ENCODE results near the gene DDX28.
A peak's percentile ranks its signal among the peaks of the same experiment; 100 is the strongest.
"Not testable (repeated sequence)": the region's sequence is repeated elsewhere in the genome, so short reads cannot be mapped to it uniquely, and the experiment has no call there.

Gene DDX28

DNA sequence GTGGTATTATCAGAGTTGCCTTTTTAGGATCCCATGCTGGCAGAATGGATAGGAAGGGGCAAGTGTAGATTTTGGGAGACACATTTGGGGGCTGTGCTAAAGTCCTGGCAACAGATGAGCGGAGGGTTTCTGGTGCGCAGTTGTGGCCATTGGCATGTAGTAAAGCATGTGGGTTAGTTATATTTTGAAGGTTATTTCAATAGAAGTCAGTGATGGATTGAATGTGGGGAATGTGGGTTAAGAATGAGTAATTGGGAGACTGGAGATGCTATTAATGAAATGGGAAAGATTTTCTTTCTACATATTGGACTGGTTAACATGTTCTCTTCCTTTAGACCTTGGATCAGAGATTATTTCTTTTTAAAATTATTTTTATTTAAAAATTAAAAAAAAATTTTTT, 10.1 kb upstream of the DDX28 start:
- no peak for DNase-seq (ENCODE audit: extremely low read depth, insufficient read length)
- Histone ChIP-seq H3K4me3 (replicated peaks; ENCODE audit: low read depth, low read length) (no peak overlapping the region), H3K27me3 (replicated peaks; ENCODE audit: control insufficient read depth, insufficient read depth, low read length) (no peaks in the 10 kb centered on the region), H3K36me3 (ENCODE audit: control insufficient read depth, insufficient read depth, low read length) (peaks cover 5% of the 10 kb centered on the region)
- TF ChIP-seq, protein P1, sequence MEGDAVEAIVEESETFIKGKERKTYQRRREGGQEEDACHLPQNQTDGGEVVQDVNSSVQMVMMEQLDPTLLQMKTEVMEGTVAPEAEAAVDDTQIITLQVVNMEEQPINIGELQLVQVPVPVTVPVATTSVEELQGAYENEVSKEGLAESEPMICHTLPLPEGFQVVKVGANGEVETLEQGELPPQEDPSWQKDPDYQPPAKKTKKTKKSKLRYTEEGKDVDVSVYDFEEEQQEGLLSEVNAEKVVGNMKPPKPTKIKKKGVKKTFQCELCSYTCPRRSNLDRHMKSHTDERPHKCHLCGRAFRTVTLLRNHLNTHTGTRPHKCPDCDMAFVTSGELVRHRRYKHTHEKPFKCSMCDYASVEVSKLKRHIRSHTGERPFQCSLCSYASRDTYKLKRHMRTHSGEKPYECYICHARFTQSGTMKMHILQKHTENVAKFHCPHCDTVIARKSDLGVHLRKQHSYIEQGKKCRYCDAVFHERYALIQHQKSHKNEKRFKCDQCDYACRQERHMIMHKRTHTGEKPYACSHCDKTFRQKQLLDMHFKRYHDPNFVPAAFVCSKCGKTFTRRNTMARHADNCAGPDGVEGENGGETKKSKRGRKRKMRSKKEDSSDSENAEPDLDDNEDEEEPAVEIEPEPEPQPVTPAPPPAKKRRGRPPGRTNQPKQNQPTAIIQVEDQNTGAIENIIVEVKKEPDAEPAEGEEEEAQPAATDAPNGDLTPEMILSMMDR (IDR thresholded peaks at IDR 0.05; ENCODE audit: insufficient read depth, low read length, poor library complexity, severe bottlenecking): no peak

DNA sequence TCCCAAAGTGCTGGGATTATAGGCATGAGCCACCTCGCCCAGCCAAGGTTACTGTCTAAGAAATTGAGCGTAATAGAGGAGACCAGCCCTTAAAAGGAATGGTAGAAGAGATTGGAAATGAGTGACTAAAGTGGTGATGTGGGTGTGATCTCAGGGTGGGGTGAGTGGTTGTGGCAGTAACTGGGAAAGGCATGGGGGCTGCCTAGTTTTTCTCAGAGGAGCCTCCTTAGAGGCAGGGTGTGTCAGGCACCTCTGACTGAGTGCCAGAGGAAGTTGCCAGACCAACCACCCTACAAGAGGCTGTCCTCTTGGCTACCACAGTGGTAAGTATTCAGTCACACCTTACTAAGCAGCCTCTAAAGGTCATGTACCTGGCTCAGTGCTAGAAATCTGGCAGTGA, 8.9 kb upstream of the DDX28 start:
- TF ChIP-seq, protein P1 (IDR thresholded peaks at IDR 0.05; ENCODE audit: insufficient read depth, low read length, poor library complexity, severe bottlenecking): no peak
- DNase-seq (ENCODE audit: extremely low read depth, insufficient read length): no peak
- H3K4me3 ChIP-seq (replicated peaks; ENCODE audit: low read depth, low read length): no peak overlapping the region
- H3K27me3 ChIP-seq (replicated peaks; ENCODE audit: control insufficient read depth, insufficient read depth, low read length): no peaks in the 10 kb centered on the region
- peaks cover 6% of the 10 kb centered on the region for H3K36me3 ChIP-seq (ENCODE audit: control insufficient read depth, insufficient read depth, low read length)

DNA sequence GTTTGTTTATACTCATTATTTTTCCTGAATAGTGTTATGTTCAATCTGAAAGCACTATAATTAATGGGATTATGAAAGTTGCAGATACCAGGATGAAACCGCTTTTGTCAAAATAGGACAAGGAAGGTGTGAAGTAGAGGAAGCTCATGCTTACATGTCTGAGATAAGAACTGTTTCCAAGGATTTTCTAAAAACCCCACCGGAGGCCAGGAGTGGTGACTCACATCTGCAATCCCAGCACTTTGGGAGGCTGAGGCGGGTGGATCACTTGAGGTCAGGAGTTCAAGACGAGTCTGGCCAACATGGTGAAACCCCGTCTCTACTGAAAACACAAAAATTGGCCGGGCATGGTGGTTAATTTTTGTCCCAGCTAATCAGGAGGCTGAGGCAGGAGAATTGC, 7.1 kb upstream of the DDX28 start:
- H3K27me3 ChIP-seq (replicated peaks; ENCODE audit: control insufficient read depth, insufficient read depth, low read length); H3K36me3 ChIP-seq (ENCODE audit: control insufficient read depth, insufficient read depth, low read length); DNase-seq (ENCODE audit: extremely low read depth, insufficient read length); H3K4me3 ChIP-seq (replicated peaks; ENCODE audit: low read depth, low read length): not testable (repeated sequence)

DNA sequence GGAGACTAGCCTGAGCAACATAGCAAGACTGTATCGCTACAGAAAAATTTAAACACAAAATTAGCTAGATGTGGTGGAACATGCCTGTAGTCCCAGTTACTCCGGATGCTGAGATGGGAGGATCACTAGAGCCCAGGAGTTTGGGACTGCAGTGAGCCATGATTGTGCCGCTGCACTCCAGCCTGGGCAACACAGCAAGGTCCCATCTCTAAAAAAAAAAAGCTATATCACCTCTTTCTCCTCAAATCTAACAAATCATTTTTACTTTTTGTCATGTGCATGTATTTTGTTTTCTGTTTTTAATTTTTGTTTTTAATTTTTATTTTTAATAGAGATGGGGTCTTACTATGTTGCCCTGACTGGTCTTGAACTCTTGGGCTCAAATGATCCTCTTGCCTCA, 6.0 kb upstream of the DDX28 start:
- H3K4me3 ChIP-seq (replicated peaks; ENCODE audit: low read depth, low read length): no peak overlapping the region
- H3K36me3 ChIP-seq (ENCODE audit: control insufficient read depth, insufficient read depth, low read length): peaks cover 9% of the 10 kb centered on the region
- no peaks in the 10 kb centered on the region for H3K27me3 ChIP-seq (replicated peaks; ENCODE audit: control insufficient read depth, insufficient read depth, low read length)
- TF ChIP-seq, protein P1 (IDR thresholded peaks at IDR 0.05; ENCODE audit: insufficient read depth, low read length, poor library complexity, severe bottlenecking): no peak
- no peak for DNase-seq (ENCODE audit: extremely low read depth, insufficient read length)

DNA sequence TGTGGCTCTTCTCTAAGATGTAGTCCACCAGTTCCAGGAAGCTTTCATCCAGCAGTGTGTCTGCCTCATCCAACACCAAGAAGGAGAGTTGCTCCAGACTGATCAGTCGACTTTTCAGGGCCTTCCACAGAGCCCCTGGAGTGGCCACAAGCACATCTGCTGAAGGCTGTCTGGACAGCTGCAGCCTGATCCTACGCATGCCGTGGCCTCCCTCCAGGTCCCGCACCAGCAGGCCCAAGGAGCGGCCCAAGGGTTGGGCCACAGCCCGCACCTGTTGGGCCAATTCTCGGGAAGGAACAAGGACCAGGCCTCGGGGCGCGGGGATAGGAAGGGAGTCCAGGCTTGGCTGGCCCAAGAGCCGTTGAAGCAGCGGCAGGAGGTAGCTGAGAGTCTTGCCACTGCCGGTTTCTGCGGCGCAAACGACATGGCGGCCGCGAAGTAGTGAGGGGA, 729 bp downstream of the DDX28 start:
- TF ChIP-seq, protein P1 (IDR thresholded peaks at IDR 0.05; ENCODE audit: insufficient read depth, low read length, poor library complexity, severe bottlenecking): no peak
- Histone ChIP-seq H3K36me3 (ENCODE audit: control insufficient read depth, insufficient read depth, low read length) (peaks cover 4% of the 10 kb centered on the region; the same call in 1 of the 2 replicates), H3K4me3 (replicated peaks; ENCODE audit: low read depth, low read length) (peak overlapping the region; percentile 90), H3K27me3 (replicated peaks; ENCODE audit: control insufficient read depth, insufficient read depth, low read length) (no peaks in the 10 kb centered on the region)
- no peak for DNase-seq (ENCODE audit: extremely low read depth, insufficient read length)

DNA sequence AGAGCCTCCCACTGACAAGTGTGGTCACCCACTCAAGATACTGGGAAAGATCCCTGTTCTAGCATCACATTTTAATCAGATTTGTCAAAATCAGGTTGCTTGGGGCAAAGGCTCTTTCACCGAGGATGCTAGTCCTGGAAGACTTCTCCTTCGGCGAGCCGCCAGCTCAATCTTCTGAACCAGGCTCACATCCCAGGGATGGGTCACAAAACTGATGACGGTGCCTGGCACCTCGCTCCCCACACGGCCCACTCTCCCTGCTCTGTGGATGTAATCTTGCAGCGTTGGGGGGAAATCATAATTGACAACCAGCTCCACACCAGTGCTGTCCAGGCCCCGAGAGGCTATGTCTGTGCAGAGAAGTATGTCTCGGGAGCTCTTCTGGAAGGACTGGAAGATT, 1.5 kb downstream of the DDX28 start:
- DNase-seq (ENCODE audit: extremely low read depth, insufficient read length): no peak
- no peaks in the 10 kb centered on the region for H3K27me3 ChIP-seq (replicated peaks; ENCODE audit: control insufficient read depth, insufficient read depth, low read length)

More for the DNA sequence above, 1.5 kb downstream of the DDX28 start:
- Histone ChIP-seq H3K36me3 (ENCODE audit: control insufficient read depth, insufficient read depth, low read length) (0 out of 2 replicates have a peak, but pooled peaks cover 1% of the 10 kb centered on the region), H3K4me3 (replicated peaks; ENCODE audit: low read depth, low read length) (no peak overlapping the region; the same call in 1 of the 2 replicates)
- TF ChIP-seq, protein P1 (IDR thresholded peaks at IDR 0.05; ENCODE audit: insufficient read depth, low read length, poor library complexity, severe bottlenecking): no peak
